IPS-18a (cell line): Measurements from ENCODE around the gene FOXS1.
"Not testable (repeated sequence)": the region's sequence is repeated elsewhere in the genome, so short reads cannot be mapped to it uniquely, and the experiment has no call there.

ENCODE experiments used
- H3K27ac ChIP-seq: one replicate; pipeline ENCODE4 v1.5.1; 2013; ENCODE audit warnings: low read length
- H3K27me3 ChIP-seq: one replicate; pipeline ENCODE4 v1.6.1; 2013; ENCODE audit warnings: mild to moderate bottlenecking, low read length; ENCODE audit not compliant: control insufficient read depth, insufficient read depth
- H3K36me3 ChIP-seq: one replicate; pipeline ENCODE4 v1.6.1; 2013; ENCODE audit warnings: low read depth, low read length; ENCODE audit not compliant: control insufficient read depth
- H3K4me1 ChIP-seq: one replicate; pipeline ENCODE4 v1.6.1; 2013; ENCODE audit warnings: low read depth, low read length; ENCODE audit not compliant: control insufficient read depth
- H3K4me3 ChIP-seq: one replicate; pipeline ENCODE4 v1.5.1; 2013; ENCODE audit warnings: low read length
- H3K9ac ChIP-seq: one replicate; pipeline ENCODE4 v1.6.1; 2013; ENCODE audit warnings: mild to moderate bottlenecking, low read length, moderate library complexity
- H3K9me3 ChIP-seq: one replicate; pipeline ENCODE4 v1.6.1; 2013; ENCODE audit warnings: low read depth, low read length; ENCODE audit not compliant: control insufficient read depth

FOXS1 gene

DNA sequence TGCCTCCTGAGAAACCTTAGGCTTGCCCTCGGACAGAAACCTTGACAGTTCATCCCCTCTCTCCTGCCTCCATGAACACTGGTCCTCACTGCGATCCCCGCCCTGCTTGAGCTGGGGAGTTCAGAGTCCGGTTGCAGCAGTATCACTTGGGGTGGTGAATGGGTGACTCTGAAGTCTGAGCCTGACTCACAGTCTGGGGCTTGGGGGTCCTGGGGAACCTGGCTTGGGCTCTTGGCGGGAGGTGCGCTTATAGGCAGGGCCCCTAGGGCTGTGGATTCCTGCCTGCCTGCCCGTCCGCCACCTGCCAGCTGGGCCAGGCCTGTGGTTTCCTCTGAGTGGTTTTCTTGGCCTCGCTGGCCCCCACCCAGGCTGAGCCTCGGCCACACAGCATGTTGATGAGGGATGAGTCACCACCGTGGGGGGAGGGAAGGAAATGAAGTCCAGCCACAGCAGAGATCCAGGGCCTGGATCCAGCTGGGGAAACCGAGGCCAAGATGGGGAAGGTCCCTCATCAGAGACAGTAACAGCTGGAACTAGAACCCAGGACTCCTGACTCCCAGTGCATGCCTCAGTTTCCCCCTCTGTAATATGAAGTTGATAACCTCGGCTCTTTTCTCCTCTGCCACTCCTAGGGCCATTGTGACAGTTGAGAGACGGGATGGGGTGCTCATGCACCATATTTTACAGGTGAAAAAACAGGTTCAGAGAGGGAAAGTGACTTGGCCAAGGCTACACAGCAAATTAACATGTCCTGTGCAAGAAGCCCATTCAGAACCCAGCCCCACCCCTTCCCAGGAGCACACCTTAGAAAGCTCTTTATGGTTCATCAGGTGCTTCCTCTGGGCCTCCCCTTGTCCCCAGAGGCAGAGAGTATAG lies 9.2 kb downstream of the FOXS1 start:
- Histone ChIP-seq H3K4me1 (peaks cover 8% of the 10 kb centered on the region), H3K9ac (no peak overlapping the region)

DNA sequence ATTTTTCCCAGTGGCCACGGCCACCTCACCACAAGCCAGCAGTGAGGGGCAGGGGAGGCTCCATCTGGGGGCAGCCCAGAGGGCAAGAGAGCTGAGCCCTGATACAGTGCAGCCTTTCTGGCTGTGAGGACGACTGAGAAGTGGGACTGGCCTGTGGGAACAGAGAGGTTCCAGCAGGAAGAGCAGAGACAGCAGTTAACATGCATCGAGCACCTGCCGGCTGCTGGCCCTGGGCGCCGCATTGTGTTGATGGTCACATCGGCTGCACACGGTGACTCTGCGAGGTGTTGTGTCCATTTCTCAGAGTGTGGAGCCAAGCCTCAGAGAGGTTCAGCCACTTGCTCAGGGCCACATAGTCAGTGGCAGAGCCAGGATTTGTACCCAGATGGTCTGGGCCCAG lies 9.8 kb downstream of the FOXS1 start:
- H3K27ac ChIP-seq, result no peak overlapping the region
- H3K36me3 ChIP-seq, result no peaks in the 10 kb centered on the region
- H3K4me1 ChIP-seq, result peaks cover 4% of the 10 kb centered on the region
- H3K4me3 ChIP-seq, result no peak overlapping the region
- no peaks in the 10 kb centered on the region for H3K27me3 ChIP-seq
- H3K9me3 ChIP-seq, result no peaks in the 10 kb centered on the region
- H3K9ac ChIP-seq, result no peak overlapping the region

More for the DNA sequence above, 9.2 kb downstream of the FOXS1 start:
- Histone ChIP-seq H3K27ac (no peak overlapping the region), H3K27me3 (no peaks in the 10 kb centered on the region), H3K9me3 (no peaks in the 10 kb centered on the region), H3K4me3 (no peak overlapping the region), H3K36me3 (no peaks in the 10 kb centered on the region)

DNA sequence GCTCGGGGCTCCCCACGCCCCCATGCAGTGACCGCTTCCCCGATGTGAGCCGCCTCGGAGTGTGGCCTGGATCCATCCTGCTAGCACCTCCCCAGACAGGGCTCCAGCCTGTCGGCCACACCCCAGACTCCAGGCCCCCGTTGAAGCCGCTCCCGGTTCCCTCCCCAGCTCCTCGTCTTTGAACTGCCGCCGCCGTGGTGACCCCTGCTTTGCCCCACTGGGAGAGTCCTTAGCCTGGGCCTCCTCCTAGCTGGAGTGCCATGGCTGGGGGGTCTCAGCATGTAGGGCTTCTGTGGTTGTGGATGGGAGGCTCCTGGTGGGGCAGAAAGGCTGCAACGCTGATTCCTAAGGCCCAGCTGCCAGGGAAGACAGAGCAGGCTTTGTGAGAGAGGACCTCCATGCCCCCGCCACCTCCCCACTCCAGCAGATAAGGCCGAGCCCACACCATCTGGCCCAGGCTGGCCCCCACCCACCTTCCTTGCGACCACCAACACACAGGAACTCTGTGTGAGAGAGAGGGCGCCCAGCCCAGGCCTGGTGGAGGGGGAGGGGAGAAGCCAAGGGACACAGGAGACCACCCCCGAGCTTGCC lies 11.4 kb downstream of the FOXS1 start:
- Histone ChIP-seq H3K27ac (no peak overlapping the region), H3K4me1 (peaks cover 4% of the 10 kb centered on the region), H3K27me3 (no peaks in the 10 kb centered on the region), H3K9ac (no peak overlapping the region), H3K36me3 (no peaks in the 10 kb centered on the region), H3K4me3 (no peak overlapping the region), H3K9me3 (no peaks in the 10 kb centered on the region)

DNA sequence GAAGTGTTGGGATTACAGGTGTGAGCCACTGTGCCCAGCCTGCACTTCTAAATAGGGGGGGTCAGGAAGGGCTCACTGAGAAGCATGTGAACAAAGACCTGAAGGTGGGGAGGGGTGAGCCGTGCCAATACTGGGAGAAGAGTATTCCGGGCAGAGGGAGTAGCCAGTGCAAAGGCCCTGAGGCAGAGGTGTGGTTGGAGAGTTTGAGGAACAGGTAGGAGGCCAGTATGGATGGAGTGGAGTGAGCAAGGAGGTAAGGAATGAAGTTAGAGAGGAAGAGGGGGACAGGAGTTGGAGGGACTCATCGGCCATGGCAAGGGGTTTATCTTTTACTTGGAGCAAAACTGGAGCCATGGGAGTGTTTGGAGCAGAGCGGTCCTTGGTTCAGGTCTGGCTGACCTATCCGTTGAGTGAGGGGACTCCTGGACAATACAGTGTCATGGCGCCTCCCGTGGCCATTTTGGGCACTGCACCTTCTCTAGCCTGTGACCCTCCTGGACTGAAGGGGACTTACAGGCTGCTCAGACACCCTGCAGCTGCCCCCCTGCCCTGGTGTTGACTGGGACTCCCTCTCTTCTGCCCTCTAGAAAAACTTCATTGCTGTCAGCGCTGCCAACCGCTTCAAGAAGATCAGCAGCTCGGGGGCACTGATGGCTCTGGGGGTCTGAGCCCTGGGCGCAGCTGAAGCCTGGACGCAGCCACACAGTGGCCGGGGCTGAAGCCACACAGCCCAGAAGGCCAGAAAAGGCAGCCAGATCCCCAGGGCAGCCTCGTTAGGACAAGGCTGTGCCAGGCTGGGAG lies 12.1 kb downstream of the FOXS1 start:
- peaks cover 4% of the 10 kb centered on the region for H3K4me1 ChIP-seq

DNA sequence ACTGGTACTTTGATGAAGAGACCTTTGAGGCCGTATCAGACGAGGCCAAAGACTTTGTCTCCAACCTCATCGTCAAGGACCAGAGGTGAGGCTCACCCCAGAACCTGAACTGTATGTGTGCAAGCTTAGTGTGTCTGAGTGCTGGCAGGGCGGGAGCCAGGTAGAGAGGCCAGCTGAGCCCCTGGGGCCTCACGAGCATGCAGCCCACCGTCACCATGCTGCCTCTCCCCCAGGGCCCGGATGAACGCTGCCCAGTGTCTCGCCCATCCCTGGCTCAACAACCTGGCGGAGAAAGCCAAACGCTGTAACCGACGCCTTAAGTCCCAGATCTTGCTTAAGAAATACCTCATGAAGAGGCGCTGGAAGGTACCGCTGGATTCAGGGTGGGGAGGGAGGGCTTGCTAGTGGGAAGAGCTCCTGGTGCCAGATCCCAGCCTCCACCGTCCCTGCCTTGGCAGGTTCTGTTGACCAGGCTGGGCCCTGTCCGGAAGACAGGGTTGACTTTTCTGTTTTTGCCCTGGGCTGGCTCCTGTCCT lies 13.6 kb downstream of the FOXS1 start:
- Histone ChIP-seq H3K9me3 (no peaks in the 10 kb centered on the region), H3K9ac (no peak overlapping the region), H3K4me1 (no peaks in the 10 kb centered on the region), H3K36me3 (no peaks in the 10 kb centered on the region), H3K4me3 (no peak overlapping the region), H3K27ac (no peak overlapping the region), H3K27me3 (no peaks in the 10 kb centered on the region)

More for the DNA sequence above, 12.1 kb downstream of the FOXS1 start:
- Histone ChIP-seq H3K9ac (no peak overlapping the region), H3K4me3 (no peak overlapping the region), H3K36me3 (no peaks in the 10 kb centered on the region), H3K27me3 (no peaks in the 10 kb centered on the region), H3K27ac (no peak overlapping the region), H3K9me3 (no peaks in the 10 kb centered on the region)

DNA sequence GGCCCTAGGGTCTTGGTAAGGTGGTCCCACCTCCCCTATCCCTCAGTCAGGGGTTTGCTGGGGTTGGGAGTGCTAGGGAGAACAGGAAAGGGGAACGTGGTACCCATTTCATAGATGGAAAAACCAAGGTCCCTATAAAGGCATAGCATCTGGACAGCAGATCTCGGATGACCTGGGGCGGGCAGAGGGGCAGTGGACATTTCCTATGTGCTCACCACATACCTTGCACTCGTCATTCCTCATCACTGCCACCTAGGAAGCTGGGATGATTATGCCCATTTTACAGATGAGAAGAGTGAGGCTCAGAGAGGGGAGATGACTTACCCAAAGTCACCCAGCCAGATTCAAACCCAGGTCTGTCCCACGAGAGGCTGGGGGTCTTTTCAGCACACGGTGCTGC lies 14.2 kb downstream of the FOXS1 start:
- H3K4me1 ChIP-seq, result no peaks in the 10 kb centered on the region
- H3K9ac ChIP-seq, result no peak overlapping the region
- H3K27ac ChIP-seq, result no peak overlapping the region
- H3K9me3 ChIP-seq, result no peaks in the 10 kb centered on the region
- H3K27me3 ChIP-seq, result no peaks in the 10 kb centered on the region
- no peaks in the 10 kb centered on the region for H3K36me3 ChIP-seq
- H3K4me3 ChIP-seq, result no peak overlapping the region

DNA sequence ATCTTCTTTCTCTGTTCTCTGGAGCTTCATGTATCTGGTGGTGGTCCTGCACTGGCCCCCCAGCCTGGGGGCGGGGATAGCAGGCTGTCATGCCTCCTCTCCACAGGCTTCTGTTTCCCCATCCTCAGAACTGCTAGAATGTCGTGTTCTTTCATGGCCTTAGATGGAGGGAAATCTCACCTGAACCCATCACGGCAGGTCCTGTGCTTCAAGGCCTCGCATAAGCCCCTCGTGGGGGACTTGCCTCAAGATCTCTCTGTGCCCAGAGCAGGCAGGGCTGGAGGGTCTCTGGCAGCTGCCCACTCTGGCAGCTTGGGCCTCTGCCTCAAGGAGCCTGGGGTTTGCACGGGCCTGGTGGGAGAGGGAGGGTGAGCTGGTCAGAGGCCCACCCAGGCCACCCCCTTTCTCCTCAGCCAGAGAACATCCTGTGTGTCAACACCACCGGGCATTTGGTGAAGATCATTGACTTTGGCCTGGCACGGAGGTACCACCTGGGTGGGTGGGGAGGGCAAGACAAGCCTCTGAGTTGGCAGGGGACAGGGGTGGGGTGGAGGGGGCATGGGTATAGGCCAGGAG lies 14.9 kb downstream of the FOXS1 start:
- no peak overlapping the region for H3K27ac ChIP-seq
- no peaks in the 10 kb centered on the region for H3K9me3 ChIP-seq
- no peak overlapping the region for H3K4me3 ChIP-seq
- H3K4me1 ChIP-seq, result no peaks in the 10 kb centered on the region
- no peak overlapping the region for H3K9ac ChIP-seq
- H3K36me3 ChIP-seq, result no peaks in the 10 kb centered on the region
- no peaks in the 10 kb centered on the region for H3K27me3 ChIP-seq

DNA sequence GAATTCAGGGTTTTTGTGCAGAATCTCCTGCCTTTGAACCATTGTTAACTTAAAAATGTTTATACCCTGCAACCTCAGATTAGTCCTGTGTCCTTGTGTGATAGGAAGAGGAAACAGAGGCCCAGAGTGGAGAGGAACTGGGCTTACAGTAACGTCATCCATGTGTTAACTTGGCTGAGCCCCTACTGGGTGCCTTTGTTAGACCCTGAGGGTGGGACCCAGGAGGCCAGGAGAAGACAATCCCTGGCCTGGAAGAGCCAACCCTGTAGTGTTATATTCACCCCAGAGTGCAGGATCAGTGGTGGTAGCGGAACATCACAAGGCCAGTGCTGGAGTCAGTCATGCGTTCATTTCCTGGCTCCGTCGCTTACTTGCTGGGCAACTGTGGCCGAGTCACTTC lies 15.7 kb downstream of the FOXS1 start:
- H3K4me3 ChIP-seq, result no peak overlapping the region
- H3K27ac ChIP-seq, result no peak overlapping the region
- no peaks in the 10 kb centered on the region for H3K4me1 ChIP-seq
- H3K36me3 ChIP-seq, result no peaks in the 10 kb centered on the region
- H3K9me3 ChIP-seq, result no peaks in the 10 kb centered on the region
- no peak overlapping the region for H3K9ac ChIP-seq
- H3K27me3 ChIP-seq, result no peaks in the 10 kb centered on the region

DNA sequence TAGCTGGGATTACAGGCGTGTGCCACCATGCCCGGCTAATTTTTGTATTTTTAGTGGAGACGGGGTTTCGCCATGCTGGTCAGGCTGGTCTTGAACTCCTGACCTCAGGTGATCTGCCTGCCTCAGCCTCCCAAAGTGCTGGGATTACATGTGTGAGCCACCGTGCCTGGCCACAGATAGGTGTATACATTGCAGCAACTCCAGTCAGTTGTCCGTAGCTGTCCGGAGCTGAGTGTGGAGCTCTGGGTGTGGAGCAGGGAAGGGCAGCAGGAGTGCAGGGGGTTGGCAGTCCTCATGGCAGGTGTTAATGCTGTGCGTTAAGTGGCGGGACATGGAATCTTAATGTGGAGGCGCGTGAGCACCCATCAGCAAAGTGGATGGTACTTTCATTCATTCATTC lies 17.4 kb downstream of the FOXS1 start:
- not testable (repeated sequence) for H3K27ac ChIP-seq, H3K27me3 ChIP-seq, H3K36me3 ChIP-seq, H3K9ac ChIP-seq, H3K4me1 ChIP-seq, H3K9me3 ChIP-seq, H3K4me3 ChIP-seq

DNA sequence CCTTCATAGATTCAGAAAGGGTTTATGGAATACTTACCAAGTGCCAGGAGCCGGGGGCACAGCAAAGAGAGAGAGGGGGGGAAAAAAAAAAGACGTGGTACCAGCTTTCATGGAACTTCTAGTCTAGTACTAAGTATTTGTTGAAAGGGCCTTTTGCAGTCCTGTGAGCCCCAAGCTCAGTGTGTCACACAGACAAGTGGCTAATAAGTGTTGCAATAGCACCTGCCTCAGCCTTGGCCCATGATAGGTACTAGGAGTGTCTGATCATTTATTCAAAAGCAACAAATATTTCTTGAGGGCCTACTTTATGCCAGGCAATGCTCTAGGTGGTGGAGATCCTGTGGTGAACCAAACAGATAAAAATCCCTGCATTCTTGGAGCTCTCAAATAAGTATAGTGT lies 18.3 kb downstream of the FOXS1 start:
- Histone ChIP-seq H3K36me3 (no peaks in the 10 kb centered on the region), H3K9me3 (no peaks in the 10 kb centered on the region), H3K27me3 (no peaks in the 10 kb centered on the region), H3K4me1 (peaks cover 3% of the 10 kb centered on the region), H3K4me3 (no peak overlapping the region), H3K27ac (no peak overlapping the region), H3K9ac (no peak overlapping the region)

DNA sequence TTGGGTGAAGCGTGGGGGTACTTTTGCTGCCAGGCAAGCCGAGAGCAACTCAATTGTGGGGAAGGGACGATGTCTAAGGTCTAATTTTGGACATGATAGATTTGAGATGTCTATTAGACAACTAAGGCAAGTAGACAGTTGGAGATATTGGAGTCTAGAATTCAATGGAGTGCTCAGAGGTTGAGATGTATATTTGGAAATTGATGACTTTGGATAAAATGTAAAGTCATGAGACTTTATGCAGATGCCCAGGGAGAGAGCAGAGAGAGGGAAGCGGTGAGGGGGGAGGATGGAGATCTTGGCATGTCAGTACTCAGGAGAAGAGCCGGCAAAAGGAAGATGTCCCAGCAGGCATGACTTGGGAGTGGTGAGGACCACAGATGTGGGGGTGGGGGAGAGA lies 19.3 kb downstream of the FOXS1 start:
- H3K27ac ChIP-seq, result no peak overlapping the region
- H3K9ac ChIP-seq, result no peak overlapping the region
- no peaks in the 10 kb centered on the region for H3K9me3 ChIP-seq
- H3K27me3 ChIP-seq, result no peaks in the 10 kb centered on the region
- no peak overlapping the region for H3K4me3 ChIP-seq
- no peaks in the 10 kb centered on the region for H3K36me3 ChIP-seq
- H3K4me1 ChIP-seq, result peaks cover 3% of the 10 kb centered on the region
